Uterus (tissue), 4 donors: ENCODE data around the gene MIEN1. TPM values are rescaled to one million over a fixed set of nuclear protein-coding genes. Genes with fewer than 3 reads are reported as not detected.

Experiments used
- DNase-seq, 2 donors: peaks; one replicate each; pipeline ENCODE4 v3.0.0-alpha.2; 2019 to 2020
- H3K27ac ChIP-seq, 2 donors: fragments of 200-600 bp; sonication (generic); 1 replicate in 1 of 2; 2 replicates in 1 of 2; pipeline ENCODE4 v1.5.1; 2016 to 2018
- H3K27me3 ChIP-seq, 2 donors: fragments of 200-600 bp; sonication (generic); one replicate each; pipeline ENCODE4 v1.5.1; 2018 to 2019; ENCODE audit warnings: control low read depth in 1 of 2
- H3K36me3 ChIP-seq, 2 donors: fragments of 200-600 bp; sonication (generic); one replicate each; pipeline ENCODE4 v1.5.1; 2019; ENCODE audit warnings: control low read depth in 1 of 2
- H3K4me1 ChIP-seq, 2 donors: fragments of 200-600 bp; sonication (generic); one replicate each; pipeline ENCODE4 v1.5.1; 2018 to 2019; ENCODE audit warnings: control low read depth in 1 of 2
- H3K4me3 ChIP-seq, 2 donors: fragments of 200-600 bp; sonication (generic); 1 replicate in 1 of 2; 2 replicates in 1 of 2; pipeline ENCODE4 v1.5.1; 2018 to 2019; ENCODE audit warnings: mild to moderate bottlenecking in 1 of 2
- H3K9me3 ChIP-seq, 2 donors: fragments of 200-600 bp; sonication (generic); one replicate each; pipeline ENCODE4 v1.5.1; 2019; ENCODE audit warnings: control low read depth in 1 of 2
- POLR2A ChIP-seq, 2 donors: fragments of 450-650 bp; IDR thresholded peaks; one replicate each; pipeline ENCODE4 v1.6.1; 2016; ENCODE audit warnings: antibody characterized with exemption in 2 of 2, mild to moderate bottlenecking in 1 of 2, moderate library complexity in 1 of 2
- intact Hi-C: fragments of 100-400 bp; cut with DNase I; formaldehyde crosslinking; loops from one replicate; pipeline ENCODE4 v1.15.1; 2023; ENCODE audit warnings: low total_unique reads
- total RNA-seq, 4 donors: library from RNA; depleted of rRNA in 3 of 4; stranded (reverse); fragments of >200 nt in 3 of 4; gene quantifications; one replicate each; pipeline versions ENCODE4 v1.1.0 to v1.2.4, GENCODE V29; 2014 to 2023
- TF ChIP-seq, protein P1 (sequence below), 4 experiments: fragments of 200-600 bp in 2 of 4; fragments of 450-650 bp in 2 of 4; sonication (generic) in 2 of 4; IDR thresholded peaks; one replicate each; pipeline ENCODE4 v1.5.1; 2016 to 2019; ENCODE audit warnings: antibody characterized with exemption in 4 of 4, mild to moderate bottlenecking in 2 of 4, moderate library complexity in 1 of 4
- donor health status: DM: yes; HTN: yes; CAD: no.

MIEN1 gene
- total RNA-seq, 4 donors from 2014 or later: 4.9 to 125 (median 58.5) TPM

DNA sequence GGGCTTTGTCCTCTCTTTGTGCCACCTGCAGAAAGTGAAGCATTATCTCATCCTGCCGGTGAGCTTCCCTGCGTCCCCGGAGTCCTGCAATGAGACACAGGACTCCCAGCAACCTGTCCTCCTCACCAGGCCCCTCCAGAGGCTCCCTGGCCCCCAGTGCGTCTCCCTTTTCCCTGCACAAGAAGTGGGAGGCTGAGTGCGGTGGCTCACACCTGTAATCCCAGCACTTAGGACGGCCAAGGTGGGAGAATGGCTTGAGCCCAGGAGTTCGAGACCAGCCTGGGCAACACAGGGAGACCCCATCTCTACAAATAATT lies 15.8 kb upstream of the MIEN1 start:
- H3K4me1 ChIP-seq: no peaks in the 10 kb centered on the region
- intact Hi-C loops: no loop called here
- H3K27ac ChIP-seq: peak overlapping the region in 1 of 2 donors; percentile 79
- TF ChIP-seq, protein P1, sequence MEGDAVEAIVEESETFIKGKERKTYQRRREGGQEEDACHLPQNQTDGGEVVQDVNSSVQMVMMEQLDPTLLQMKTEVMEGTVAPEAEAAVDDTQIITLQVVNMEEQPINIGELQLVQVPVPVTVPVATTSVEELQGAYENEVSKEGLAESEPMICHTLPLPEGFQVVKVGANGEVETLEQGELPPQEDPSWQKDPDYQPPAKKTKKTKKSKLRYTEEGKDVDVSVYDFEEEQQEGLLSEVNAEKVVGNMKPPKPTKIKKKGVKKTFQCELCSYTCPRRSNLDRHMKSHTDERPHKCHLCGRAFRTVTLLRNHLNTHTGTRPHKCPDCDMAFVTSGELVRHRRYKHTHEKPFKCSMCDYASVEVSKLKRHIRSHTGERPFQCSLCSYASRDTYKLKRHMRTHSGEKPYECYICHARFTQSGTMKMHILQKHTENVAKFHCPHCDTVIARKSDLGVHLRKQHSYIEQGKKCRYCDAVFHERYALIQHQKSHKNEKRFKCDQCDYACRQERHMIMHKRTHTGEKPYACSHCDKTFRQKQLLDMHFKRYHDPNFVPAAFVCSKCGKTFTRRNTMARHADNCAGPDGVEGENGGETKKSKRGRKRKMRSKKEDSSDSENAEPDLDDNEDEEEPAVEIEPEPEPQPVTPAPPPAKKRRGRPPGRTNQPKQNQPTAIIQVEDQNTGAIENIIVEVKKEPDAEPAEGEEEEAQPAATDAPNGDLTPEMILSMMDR (IDR thresholded peaks at IDR 0.05): no peak
- no peak for TF ChIP-seq POLR2A (IDR thresholded peaks at IDR 0.05)
- H3K9me3 ChIP-seq: no peaks in the 10 kb centered on the region
- no peaks in the 10 kb centered on the region for H3K27me3 ChIP-seq
- no peaks in the 10 kb centered on the region for H3K36me3 ChIP-seq
- H3K4me3 ChIP-seq: peak overlapping the region; percentile 25 to 37
- no peak for DNase-seq

DNA sequence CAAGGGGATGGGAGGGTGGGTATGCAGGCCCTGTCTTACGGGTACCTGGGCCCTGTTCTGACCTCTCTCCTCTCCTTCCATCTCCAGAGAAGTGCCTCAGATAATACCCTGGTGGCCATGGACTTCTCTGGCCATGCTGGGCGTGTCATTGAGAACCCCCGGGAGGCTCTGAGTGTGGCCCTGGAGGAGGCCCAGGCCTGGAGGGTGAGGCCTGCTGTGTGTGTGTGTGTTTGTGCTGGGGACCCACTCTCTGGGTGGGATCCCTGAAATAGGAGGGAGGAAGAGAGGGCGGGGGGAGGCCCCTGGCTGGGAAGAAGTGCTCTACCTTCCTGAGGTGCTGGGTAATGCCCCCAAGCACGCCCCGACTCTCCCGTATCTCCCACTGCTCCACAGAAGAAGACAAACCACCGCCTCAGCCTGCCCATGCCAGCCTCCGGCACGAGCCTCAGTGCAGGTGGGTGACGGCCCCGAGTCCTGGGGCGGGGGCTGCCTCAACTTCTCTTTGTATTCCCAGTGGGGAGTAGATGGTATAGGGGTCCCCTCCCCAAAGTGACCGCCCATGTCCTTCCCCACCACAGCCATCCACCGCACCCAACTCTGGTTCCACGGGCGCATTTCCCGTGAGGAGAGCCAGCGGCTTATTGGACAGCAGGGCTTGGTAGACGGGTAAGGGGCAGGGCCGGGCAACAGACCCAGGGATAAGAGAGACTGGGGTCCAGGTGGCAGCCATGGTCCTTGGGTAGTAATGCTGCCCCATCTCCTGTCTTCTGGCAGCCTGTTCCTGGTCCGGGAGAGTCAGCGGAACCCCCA lies 15.2 kb upstream of the MIEN1 start:
- no peak for DNase-seq
- Histone ChIP-seq H3K36me3 (no peaks in the 10 kb centered on the region), H3K9me3 (no peaks in the 10 kb centered on the region), H3K27me3 (no peaks in the 10 kb centered on the region), H3K4me3 (no peak overlapping the region), H3K27ac (no peak overlapping the region), H3K4me1 (no peaks in the 10 kb centered on the region)
- TF ChIP-seq POLR2A (IDR thresholded peaks at IDR 0.05): no peak
- TF ChIP-seq, protein P1 (IDR thresholded peaks at IDR 0.05): no peak
- intact Hi-C loops: no loop called here

DNA sequence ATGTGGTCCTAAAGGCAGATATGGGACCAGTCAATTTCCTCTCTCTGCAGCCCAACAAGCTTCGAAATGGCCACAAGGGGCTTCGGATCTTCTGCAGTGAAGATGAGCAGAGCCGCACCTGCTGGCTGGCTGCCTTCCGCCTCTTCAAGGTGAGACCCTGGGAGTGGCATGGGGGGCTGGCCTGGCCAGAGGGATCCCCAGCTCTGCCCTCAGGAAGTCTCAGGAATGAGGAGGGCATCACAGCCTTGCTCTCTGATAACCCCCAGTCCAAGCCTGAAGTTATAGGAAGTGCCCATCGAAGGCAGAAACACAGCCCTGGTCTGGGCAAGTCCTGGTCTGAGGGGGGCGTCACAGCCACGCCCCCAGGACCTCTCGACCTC lies 14.5 kb upstream of the MIEN1 start:
- TF ChIP-seq, protein P1 (IDR thresholded peaks at IDR 0.05): no peak
- no peak for TF ChIP-seq POLR2A (IDR thresholded peaks at IDR 0.05)
- no peaks in the 10 kb centered on the region for H3K27me3 ChIP-seq

DNA sequence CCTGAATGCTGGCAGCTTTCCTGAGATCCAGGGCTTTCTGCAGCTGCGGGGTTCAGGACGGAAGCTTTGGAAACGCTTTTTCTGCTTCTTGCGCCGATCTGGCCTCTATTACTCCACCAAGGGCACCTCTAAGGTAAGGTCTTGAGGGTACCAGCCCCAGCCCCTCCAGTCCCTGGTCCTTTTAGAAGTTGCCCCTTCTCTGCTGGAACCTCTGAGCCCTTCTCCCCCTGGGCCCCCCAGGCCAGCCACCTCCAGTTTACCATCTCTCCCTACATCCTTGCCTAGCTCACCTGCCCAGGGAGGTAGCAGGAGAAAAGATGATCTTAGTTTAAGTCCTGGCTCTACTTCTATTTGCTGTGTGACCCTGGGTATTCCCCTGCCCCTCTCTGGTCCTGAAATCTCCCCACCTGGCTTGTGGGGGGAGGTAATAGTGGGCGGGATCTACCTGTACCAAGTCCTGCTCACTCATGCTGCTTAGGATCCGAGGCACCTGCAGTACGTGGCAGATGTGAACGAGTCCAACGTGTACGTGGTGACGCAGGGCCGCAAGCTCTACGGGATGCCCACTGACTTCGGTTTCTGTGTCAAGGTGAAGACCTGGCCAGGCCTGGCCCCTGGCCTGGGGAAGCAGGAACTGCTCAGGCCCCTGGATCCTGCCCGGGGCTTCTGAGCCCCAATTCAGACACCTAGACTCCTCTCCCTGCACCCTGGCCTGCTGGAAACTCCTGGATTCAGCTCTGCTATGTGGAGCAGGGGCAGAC lies 13.9 kb upstream of the MIEN1 start:
- Histone ChIP-seq H3K27ac (no peak overlapping the region), H3K9me3 (no peaks in the 10 kb centered on the region), H3K4me3 (no peak overlapping the region), H3K36me3 (no peaks in the 10 kb centered on the region), H3K27me3 (no peaks in the 10 kb centered on the region), H3K4me1 (peaks cover 0 to 6% of the 10 kb centered on the region in 2 donors)
- no peak for TF ChIP-seq POLR2A (IDR thresholded peaks at IDR 0.05)
- TF ChIP-seq, protein P1 (IDR thresholded peaks at IDR 0.05): no peak
- no peak for DNase-seq
- intact Hi-C loops: no loop called here

More for the DNA sequence above, 14.5 kb upstream of the MIEN1 start:
- Histone ChIP-seq H3K9me3 (no peaks in the 10 kb centered on the region), H3K27ac (no peak overlapping the region), H3K4me1 (no peaks in the 10 kb centered on the region), H3K36me3 (no peaks in the 10 kb centered on the region), H3K4me3 (no peak overlapping the region)
- no peak for DNase-seq
- intact Hi-C loops: no loop called here

DNA sequence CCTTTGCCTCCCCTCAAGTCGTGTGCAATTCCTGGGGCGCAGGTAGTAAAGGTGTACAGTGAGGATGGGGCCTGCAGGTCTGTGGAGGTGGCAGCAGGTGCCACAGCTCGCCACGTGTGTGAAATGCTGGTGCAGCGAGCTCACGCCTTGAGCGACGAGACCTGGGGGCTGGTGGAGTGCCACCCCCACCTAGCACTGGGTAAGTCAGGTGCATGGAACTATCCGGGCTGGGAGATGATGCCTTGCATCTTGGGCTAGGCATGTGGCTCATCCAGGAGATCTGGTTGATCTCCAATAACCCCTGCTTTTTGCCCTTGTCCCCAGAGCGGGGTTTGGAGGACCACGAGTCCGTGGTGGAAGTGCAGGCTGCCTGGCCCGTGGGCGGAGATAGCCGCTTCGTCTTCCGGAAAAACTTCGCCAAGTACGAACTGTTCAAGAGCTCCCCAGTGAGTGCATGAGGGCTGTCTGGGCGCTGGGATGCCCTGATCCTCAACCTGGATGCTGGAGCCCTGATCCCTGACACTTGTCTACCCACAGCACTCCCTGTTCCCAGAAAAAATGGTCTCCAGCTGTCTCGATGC lies 12.6 kb upstream of the MIEN1 start:
- H3K4me3 ChIP-seq: no peak overlapping the region
- peaks cover 0 to 18% of the 10 kb centered on the region in 2 donors for H3K4me1 ChIP-seq
- no peak for DNase-seq
- TF ChIP-seq POLR2A (IDR thresholded peaks at IDR 0.05): no peak
- TF ChIP-seq, protein P1 (IDR thresholded peaks at IDR 0.05): no peak
- H3K27ac ChIP-seq: no peak overlapping the region
- H3K27me3 ChIP-seq: peaks cover 0 to under 1% of the 10 kb centered on the region in 2 donors
- H3K36me3 ChIP-seq: no peaks in the 10 kb centered on the region
- no peaks in the 10 kb centered on the region for H3K9me3 ChIP-seq
- intact Hi-C loops: no loop called here
